KOPT-K1 (cell line): Measurements from ENCODE around the gene SLC6A6.

ENCODE experiments used
- H3K27ac ChIP-seq: fragments of 200-600 bp; sonication (generic); 2 replicates; pipeline ENCODE4 v1.5.1; 2016; ENCODE audit warnings: antibody characterized with exemption, mild to moderate bottlenecking, low read depth, low read length; ENCODE audit not compliant: poor library complexity, severe bottlenecking
- H3K36me3 ChIP-seq: fragments of 200-600 bp; sonication (generic); 2 replicates; pipeline ENCODE4 v1.5.1; 2017; ENCODE audit warnings: antibody characterized with exemption, mild to moderate bottlenecking, low read length, moderate library complexity; ENCODE audit not compliant: insufficient read depth
- H3K9me3 ChIP-seq: fragments of 200-600 bp; sonication (generic); 2 replicates; pipeline ENCODE4 v1.5.1; 2017; ENCODE audit warnings: antibody characterized with exemption, low read length, mild to moderate bottlenecking; ENCODE audit not compliant: insufficient read depth, poor library complexity, severe bottlenecking

SLC6A6 gene

GRCh38 chr3:14524920-14525660 lies 122.7 kb downstream of the SLC6A6 start:
- Histone ChIP-seq H3K36me3 (no peaks in the 10 kb centered on the region), H3K9me3 (peaks cover 7% of the 10 kb centered on the region), H3K27ac (no peak overlapping the region)

DNA sequence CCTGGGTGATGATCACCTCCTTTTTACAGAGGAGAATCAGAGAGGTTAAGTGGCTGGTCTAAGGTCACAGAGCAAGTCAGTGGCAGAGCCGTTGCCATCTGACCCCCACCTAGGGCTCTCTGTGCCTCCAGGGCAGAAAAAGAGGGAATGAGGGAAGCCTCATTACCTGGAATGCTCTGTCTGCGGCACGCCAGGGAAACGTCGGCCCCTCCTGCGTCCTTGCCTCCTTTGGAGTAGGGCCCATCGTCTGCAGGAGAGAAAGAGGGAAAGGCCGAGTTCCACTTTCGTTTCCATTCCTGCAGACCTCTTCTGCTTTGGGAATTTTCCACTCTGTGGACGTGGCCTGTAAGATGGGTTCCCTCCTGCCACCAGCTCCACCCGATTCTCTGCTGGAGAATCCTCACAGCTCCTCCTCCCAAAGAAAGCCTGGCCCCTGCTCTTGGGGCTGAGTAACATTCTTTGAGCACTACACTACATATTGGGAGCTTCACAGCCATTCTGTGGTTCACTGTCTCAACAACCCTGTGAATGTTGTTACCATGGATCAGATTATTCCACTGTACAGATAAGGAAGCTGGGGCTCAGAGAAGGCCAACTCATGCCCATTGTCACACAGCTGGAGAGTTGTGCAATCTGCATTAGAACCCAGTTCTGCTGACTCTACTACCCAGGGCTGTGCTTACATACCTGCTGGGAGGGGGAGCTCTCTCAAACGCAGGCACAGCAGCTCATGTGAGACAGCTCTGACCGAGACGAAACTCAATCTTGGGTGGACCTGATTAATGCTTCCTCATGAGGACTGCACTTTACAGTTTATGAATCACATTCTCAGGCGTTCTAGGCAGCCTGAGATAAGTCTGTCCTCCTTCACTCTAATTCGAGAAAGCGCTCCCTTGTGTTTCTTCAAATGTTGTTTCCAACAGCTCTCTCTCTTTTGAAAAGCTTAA lies 123.6 kb downstream of the SLC6A6 start:
- Histone ChIP-seq H3K27ac (no peak overlapping the region), H3K36me3 (no peaks in the 10 kb centered on the region), H3K9me3 (peaks cover 11% of the 10 kb centered on the region)

- no peaks in the 10 kb centered on the region for H3K36me3 ChIP-seq
- no peak overlapping the region for H3K27ac ChIP-seq
These were observed 125.7 kb downstream of the SLC6A6 start for GRCh38 chr3:14528081-14528480.

DNA sequence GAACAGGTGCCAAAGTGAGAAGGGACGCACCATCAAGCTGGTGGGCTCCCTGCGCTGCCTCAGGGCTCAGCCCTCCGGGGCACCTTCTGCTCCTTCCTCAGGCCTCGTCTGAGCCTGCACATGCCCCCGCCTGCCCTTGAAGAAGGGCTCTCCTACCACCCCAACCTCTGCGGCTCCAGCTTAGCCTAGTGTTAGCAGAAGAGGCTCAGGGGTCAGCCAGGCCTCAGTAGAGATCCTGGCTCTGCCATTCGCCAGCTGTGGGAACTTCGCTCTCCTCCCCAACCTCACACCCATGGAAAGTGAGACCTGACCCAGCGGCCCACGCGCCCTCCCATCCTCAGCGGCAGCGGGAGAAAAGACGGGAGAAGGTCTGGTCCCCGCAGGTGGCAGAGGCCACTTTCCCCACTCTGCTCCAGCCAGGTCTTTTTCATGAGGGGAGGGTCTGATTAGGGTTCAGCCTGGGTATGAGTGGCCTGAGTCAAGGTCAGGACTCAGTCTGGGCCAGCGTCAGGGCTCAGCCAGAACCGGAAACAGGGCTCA lies 129.5 kb downstream of the SLC6A6 start:
- Histone ChIP-seq H3K36me3 (no peaks in the 10 kb centered on the region), H3K27ac (no peak overlapping the region), H3K9me3 (peaks cover 11% of the 10 kb centered on the region)

More at GRCh38 chr3:14528081-14528480, 125.7 kb downstream of the SLC6A6 start:
- H3K9me3 ChIP-seq = peaks cover 11% of the 10 kb centered on the region

- Histone ChIP-seq H3K9me3 (peaks cover 11% of the 10 kb centered on the region), H3K36me3 (no peaks in the 10 kb centered on the region), H3K27ac (no peak overlapping the region)
These were observed 130.5 kb downstream of the SLC6A6 start for GRCh38 chr3:14532691-14533456.

GRCh38 chr3:14533457-14533958 lies 131.1 kb downstream of the SLC6A6 start:
- H3K27ac ChIP-seq = no peak overlapping the region
- H3K9me3 ChIP-seq = peaks cover 11% of the 10 kb centered on the region
- no peaks in the 10 kb centered on the region for H3K36me3 ChIP-seq

DNA sequence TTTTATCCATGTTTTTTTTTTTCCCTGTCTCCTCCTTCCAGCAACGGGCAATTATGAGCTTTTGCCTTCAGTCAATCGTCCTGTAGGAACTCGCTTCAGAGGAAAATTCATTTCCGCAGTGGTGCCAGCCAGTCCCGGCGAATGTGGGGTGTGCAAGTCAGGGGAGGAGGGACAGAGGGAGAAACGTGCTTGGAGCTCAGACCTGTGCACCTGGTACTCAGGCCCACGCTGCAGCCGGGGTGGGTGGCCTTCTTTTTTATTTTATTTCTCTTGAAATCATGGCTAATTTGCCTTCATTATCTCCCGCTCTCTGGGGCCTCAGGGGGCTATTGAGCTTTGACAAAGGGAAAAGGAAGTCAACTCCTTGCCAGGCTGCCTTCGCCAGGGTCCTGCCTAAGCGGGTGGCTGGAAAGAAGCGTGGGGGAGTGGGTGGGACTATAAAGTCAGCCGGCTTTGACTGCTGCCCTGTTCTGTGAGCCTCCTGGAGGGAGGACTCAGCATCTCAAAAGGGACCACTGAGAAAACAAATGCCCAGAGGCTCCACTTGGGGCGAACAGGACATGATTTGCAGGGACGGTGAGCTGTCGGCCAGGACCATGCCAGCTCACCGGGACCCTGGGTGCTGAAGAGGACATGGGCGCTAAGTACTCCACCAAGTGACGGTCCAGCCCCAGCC lies 132.2 kb downstream of the SLC6A6 start:
- peaks cover 8% of the 10 kb centered on the region for H3K9me3 ChIP-seq
- H3K36me3 ChIP-seq = no peaks in the 10 kb centered on the region
- H3K27ac ChIP-seq = no peak overlapping the region

DNA sequence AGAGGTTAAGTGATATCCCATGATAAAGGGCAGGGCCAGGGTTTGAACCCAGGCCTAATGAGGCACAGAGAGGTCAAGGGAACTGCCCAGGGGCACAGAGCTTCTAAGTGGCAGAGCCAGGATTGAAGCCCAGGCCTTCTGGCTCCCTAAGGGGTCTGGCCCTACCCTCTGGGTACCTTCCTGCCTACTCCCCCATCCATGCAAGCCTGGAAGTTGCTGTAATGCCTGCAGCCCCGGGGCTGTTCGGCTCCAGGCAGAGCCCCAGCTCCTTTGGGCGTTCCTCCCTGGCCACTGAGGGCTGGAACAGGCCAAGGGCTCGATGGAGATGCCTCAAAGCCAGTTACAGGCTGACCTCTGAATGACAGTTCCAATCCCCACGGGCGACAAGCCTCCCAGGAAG lies 133.2 kb downstream of the SLC6A6 start:
- no peaks in the 10 kb centered on the region for H3K9me3 ChIP-seq
- no peak overlapping the region for H3K27ac ChIP-seq
- no peaks in the 10 kb centered on the region for H3K36me3 ChIP-seq

- Histone ChIP-seq H3K27ac (no peak overlapping the region), H3K9me3 (no peaks in the 10 kb centered on the region), H3K36me3 (no peaks in the 10 kb centered on the region)
These were observed 133.8 kb downstream of the SLC6A6 start for GRCh38 chr3:14536055-14536815.

DNA sequence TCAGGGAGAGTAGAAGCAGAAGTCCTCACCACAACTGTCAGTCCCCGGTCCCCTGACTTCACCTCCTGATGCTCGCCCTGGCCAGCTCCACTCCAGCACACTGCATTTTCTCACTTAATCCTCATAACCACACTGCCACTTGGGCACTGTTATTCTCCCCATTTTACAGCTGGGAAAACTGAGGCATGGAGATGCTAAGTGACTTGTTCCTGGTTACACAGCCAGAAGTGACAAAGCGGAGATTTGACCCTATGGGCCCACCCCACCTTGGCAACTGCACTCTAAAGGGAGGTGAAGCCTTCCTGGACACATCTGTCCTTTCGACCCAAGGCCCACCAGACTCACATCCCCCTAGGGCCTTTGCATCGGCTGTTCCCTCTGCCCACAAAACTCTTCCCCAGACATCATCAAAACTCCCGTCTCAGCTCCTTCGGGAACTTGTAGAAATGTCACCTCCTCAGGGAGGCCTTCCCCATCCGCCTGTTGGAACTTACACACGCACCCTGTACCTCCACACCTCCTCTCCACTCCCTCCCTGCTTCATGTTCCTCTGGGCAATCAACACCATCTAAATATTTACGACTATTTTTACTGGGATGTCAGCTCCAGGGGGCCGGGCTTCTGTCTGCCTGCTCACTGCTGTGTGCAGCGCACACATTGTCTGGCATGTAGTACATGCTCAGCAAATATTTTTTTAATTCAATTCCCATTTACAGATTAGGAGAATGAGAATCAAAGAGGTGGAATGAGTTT lies 134.6 kb downstream of the SLC6A6 start:
- no peaks in the 10 kb centered on the region for H3K36me3 ChIP-seq
- no peak overlapping the region for H3K27ac ChIP-seq
- no peaks in the 10 kb centered on the region for H3K9me3 ChIP-seq

GRCh38 chr3:14537590-14538450 lies 135.4 kb downstream of the SLC6A6 start:
- no peak overlapping the region for H3K27ac ChIP-seq
- no peaks in the 10 kb centered on the region for H3K36me3 ChIP-seq

DNA sequence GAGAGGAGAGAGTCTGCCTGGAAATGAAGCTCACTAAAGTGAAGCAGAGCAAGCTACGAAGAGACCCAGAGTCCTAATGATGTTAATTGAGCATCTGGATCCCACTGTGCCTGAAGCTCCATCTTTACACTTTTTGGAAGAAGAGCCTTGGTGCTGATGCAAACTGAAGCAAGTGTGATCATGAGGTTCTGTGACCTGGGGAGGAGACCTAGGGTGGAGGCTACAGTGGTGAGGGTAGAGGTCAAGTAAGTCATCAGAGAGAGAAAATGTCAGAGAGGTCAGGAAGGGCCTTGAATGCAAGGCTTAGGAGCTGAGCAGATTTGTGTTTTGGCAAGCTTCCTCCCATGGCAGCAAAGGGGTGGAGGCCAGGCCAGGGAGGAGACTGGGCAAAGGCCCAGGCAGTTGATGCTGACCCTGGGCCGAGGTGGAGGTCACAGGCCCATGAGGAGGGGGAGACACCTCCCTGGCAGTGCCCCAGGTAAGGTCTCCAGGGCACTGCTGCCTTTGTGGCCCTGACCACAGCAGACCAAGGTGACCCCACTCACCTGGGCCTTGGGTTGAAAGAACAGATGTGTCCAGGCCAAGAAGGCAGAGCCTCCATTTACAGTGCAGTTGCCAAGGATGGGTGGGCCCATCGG lies 136.2 kb downstream of the SLC6A6 start:
- Histone ChIP-seq H3K9me3 (no peaks in the 10 kb centered on the region), H3K36me3 (no peaks in the 10 kb centered on the region), H3K27ac (no peak overlapping the region)

More at GRCh38 chr3:14537590-14538450, 135.4 kb downstream of the SLC6A6 start:
- H3K9me3 ChIP-seq = no peaks in the 10 kb centered on the region
